Bronchial epithelial cell (primary cell): Measurements from ENCODE around the gene MTA1. TPM values are rescaled to one million over a fixed set of nuclear protein-coding genes. Genes with fewer than 3 reads are reported as not detected.

Source experiments
- DNase-seq: peaks from one replicate; pipeline ENCODE4 v3.0.0-alpha.2; 2010; ENCODE audit warnings: low read depth
- FAIRE-seq: peaks from 2 replicates; lab custom pipeline; 2011; peaks lifted over from hg19 to GRCh38; lab: Jason Lieb, UNC
- H3K27me3 ChIP-seq: 2 replicates; pipeline ENCODE4 v1.5.1; 2011; ENCODE audit warnings: low read length; ENCODE audit not compliant: control insufficient read depth, insufficient read depth
- H3K36me3 ChIP-seq: 2 replicates; pipeline ENCODE4 v1.5.1; 2011; ENCODE audit warnings: low read length; ENCODE audit not compliant: control insufficient read depth, insufficient read depth
- H3K4me3 ChIP-seq: 2 replicates; pipeline ENCODE4 v1.5.1; 2011; ENCODE audit warnings: mild to moderate bottlenecking, low read depth, low read length, control low read depth
- CTCF ChIP-seq: IDR thresholded peaks from 2 replicates; pipeline ENCODE4 v1.5.1; 2011; ENCODE audit warnings: mild to moderate bottlenecking, moderate library complexity, low read length, control low read depth, inconsistent platforms; ENCODE audit not compliant: insufficient read depth, severe bottlenecking
- total RNA-seq: library from RNA; depleted of rRNA; stranded (reverse); fragments of >200 nt; gene quantifications from 2 replicates; pipeline ENCODE4 v1.2.1, GENCODE V29; 2014

Gene MTA1
- total RNA-seq, 1 donor from 2014 or later = 25.5 TPM

- Histone ChIP-seq H3K36me3 (peaks cover 8% of the 10 kb centered on the region), H3K27me3 (no peaks in the 10 kb centered on the region), H3K4me3 (no peak overlapping the region)
- no peak for TF ChIP-seq CTCF
- FAIRE-seq = no peak
- DNase-seq = no peak
Observed at GRCh38 chr14:105389534-105389933, 30.1 kb upstream of the MTA1 start.

GRCh38 chr14:105389976-105390848, 29.4 kb upstream of the MTA1 start:
- H3K4me3 ChIP-seq = no peak overlapping the region
- FAIRE-seq = no peak
- no peak for TF ChIP-seq CTCF
- H3K27me3 ChIP-seq = no peaks in the 10 kb centered on the region
- H3K36me3 ChIP-seq = peaks cover 8% of the 10 kb centered on the region
- DNase-seq = no peak

- Histone ChIP-seq H3K36me3 (peaks cover 7% of the 10 kb centered on the region), H3K27me3 (no peaks in the 10 kb centered on the region), H3K4me3 (no peak overlapping the region)
- no peak for DNase-seq
- no peak for TF ChIP-seq CTCF
- no peak for FAIRE-seq
Observed at GRCh38 chr14:105390849-105391500, 28.7 kb upstream of the MTA1 start.

- Histone ChIP-seq H3K36me3 (peaks cover 7% of the 10 kb centered on the region), H3K4me3 (no peak overlapping the region), H3K27me3 (no peaks in the 10 kb centered on the region)
- FAIRE-seq = no peak
- no peak for DNase-seq
- no peak for TF ChIP-seq CTCF
Observed at GRCh38 chr14:105391541-105391940, 28.1 kb upstream of the MTA1 start.

- H3K36me3 ChIP-seq = peaks cover 5% of the 10 kb centered on the region
- H3K27me3 ChIP-seq = no peaks in the 10 kb centered on the region
- FAIRE-seq (no peak), DNase-seq (no peak)
- no peak overlapping the region for H3K4me3 ChIP-seq
- TF ChIP-seq CTCF = no peak
Observed at GRCh38 chr14:105392131-105393090, 27.2 kb upstream of the MTA1 start.
